HG03039 (cell line): Measurements from ENCODE around the gene CYP1A2.
"Not testable (repeated sequence)": the region's sequence is repeated elsewhere in the genome, so short reads cannot be mapped to it uniquely, and the experiment has no call there.

ENCODE experiments used
- ATAC-seq: cut with Tn5 transposase; IDR thresholded peaks from one replicate; pipeline ENCODE4 v1.9.1; 2021; ENCODE audit warnings: mild to moderate bottlenecking, moderate library complexity; ENCODE audit not compliant: unreplicated experiment

Gene CYP1A2

GRCh38 chr15:74775894-74776293 is 27.2 kb downstream of the CYP1A2 start:
- no peak for ATAC-seq

DNA sequence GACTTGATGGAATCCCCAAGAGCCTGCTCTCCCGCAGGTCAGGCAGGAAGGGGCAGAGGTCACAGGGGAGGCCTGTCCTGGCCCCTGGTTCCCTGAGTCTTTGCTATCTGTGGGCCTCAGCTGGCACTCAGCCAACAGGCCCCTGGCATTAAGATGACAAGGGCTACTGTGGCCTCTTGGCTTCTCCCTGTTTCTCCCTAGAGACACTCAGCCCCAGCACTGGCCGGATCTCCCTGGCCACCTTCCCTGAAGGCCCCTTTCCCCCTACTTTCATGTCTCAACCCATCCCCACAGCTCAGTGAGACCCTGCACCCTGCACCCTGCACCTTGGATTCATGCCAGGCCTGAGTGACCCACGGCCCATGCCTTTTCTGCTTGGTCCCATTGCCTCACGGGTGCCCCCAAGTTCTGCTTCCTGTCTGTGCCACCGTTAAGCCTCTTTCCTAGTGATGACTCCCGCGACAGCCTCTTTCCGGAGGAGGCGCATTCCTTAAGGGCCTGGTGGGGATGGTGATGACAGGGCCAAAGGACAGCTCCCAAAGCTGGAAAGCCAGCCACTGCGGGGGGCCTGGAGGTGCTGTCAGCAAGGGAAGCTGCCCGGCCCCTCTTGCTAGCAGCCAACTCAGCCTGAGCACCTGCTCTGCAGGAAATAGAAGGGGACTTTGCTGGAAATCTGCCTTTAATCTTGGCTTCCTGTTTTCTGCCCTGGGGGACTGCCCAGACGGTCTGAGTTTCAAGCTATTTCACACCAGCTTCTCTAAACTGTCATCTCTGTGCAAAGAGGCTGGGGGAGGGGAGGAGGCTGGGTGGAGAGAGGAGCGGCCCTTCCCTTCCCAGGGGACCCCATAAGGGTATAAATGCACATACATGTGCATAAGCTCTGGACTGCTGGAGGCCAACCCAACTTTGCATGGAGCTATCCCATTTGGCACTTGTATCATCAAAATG is 28.4 kb downstream of the CYP1A2 start:
- no peak for ATAC-seq

- no peak for ATAC-seq
Observed at GRCh38 chr15:74777769-74778598, 29.3 kb downstream of the CYP1A2 start.

- no peak for ATAC-seq
Observed at GRCh38 chr15:74778599-74778970, 29.9 kb downstream of the CYP1A2 start.

DNA sequence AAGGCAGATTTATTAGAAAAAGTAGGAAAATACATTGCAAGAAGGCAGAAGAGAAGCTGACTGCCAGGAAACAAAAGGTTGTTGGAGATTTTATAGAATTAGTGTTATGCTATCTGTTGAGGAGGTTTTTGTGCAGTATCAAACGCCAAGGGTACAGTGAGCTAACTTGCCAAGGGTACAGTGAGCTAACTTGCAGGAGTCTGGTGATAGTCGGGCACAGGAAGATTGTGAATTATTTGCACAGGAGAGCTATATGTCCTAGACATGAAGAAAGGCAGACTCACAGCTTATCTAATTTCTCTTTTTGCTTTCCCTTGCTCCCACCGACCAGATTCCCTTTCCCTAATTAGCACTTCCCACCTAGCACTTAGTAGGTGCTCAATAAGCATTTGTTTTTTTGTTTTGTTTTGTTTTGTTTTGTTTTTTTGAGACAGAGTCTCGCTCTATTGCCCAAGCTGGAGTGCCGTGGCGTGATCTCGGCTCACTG is 30.6 kb downstream of the CYP1A2 start:
- ATAC-seq = no peak

GRCh38 chr15:74780523-74781430 is 32.1 kb downstream of the CYP1A2 start:
- no peak for ATAC-seq

DNA sequence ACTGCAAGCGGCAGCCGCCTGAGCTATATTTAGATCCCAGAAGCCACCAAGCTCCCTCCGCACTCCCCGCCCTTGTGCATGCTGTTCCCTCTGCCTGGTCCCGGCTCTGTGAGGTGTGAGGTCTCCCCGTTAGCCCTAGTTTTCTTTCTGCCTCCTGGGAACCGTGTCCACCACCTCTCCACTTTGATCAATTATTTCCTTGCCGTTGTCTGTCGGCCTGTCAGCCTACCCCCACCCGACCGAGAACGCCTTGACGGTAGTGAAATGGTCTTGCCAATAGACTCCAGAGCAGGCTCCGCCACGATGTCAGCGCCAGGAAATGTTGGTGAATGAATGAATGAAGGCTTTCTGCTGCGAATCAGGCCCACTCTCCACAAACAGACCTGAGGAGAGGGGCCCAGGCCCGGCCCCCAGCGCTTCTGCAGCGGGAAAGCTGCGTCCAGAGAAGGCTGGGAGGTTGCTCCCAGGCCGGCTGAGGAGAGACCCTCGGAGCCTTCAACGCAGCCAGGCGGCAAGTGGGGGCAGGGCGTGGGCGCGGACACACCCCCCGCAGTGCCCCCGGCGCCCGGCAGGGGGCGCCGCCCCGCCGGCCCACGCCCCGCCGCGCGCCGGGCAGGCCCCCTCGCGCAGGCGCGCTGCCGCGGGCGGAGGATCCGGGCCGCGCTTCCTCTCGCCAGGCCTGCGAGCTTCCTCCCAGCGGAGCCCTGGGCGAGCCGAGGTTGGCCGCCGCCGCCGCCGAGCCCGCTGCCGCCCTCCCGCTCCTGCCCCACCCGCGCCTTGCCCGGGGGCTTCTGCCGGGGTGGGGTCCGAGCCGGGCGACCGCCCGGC is 33.0 kb downstream of the CYP1A2 start, which contains the start of gene CSK:
Gene CSK, plus strand, starts transcription at position 650 of the 828 bp plus-strand sequence. CDS start 16,218 bp downstream, outside the sequence.
- peak; percentile 32 for ATAC-seq

GRCh38 chr15:74782259-74783071 is 33.8 kb downstream of the CYP1A2 start:
- ATAC-seq = peak; percentile 2

GRCh38 chr15:74783072-74783807 is 34.6 kb downstream of the CYP1A2 start:
- no peak for ATAC-seq

DNA sequence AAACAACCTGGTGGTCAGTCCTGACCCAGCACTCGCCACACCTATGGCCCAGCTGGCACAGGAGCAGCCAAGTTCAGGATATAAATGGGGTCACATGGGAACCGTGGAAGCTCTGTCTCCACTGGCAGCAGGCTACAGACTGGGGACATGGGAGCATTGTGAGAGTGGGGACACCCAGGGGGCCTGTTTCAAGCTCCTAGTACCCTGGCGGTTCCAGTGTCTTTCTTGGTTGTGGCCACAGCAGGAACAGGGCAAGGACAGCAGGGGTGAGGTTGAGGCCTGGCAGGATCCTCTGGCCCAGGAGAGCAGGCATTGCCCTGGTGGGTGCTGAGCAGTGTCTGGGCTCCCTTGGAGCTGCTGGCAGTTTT is 35.1 kb downstream of the CYP1A2 start:
- ATAC-seq = no peak

- no peak for ATAC-seq
Observed at GRCh38 chr15:74784426-74785193, 36.0 kb downstream of the CYP1A2 start.

- no peak for ATAC-seq
Observed at GRCh38 chr15:74785194-74786032, 36.8 kb downstream of the CYP1A2 start.

GRCh38 chr15:74786081-74786480 is 37.4 kb downstream of the CYP1A2 start:
- ATAC-seq = not testable (repeated sequence)

DNA sequence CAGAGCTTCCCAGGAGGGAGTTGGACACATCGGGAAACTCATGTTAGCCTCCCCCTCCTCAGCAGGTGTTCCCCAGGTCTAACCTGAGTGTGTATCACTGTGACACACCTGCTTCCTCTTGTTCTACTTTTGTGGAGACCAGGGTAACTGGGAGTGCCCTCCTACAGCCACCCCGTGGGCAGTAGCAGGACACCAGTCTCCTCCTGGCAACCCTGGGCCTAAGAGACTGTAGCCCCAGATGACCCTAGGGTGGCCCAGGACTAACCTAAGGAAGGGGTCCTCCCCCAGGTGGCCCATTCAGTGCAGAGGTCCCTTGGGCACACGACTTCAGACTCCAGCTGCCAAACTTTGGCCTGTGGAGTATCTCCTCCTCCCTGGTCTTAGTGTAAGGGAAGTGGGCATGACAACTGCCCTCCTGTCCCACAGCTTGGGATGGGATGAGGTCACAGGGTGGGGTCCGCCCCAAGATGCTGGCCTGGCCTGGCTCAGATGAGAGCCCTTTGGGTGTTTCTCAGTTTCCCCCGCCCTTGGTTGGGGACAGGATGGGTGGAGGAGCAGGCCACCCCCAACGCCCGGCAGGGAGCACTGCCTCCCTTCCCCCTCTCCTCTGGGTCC is 38.0 kb downstream of the CYP1A2 start:
- no peak for ATAC-seq

- peak; percentile 38 for ATAC-seq
Observed at GRCh38 chr15:74787251-74788041, 38.8 kb downstream of the CYP1A2 start.
